K562 treated with DMSO at 1 percent for 12 hours (cell line): ENCODE results near the gene SLC6A8. TPM values are rescaled to one million over a fixed set of nuclear protein-coding genes. Genes with fewer than 3 reads are reported as not detected.

ENCODE experiments used
- total RNA-seq: library from RNA; unstranded; fragments of 300-600 nt; gene quantifications from 2 replicates; pipeline ENCODE4 v1.2.3, GENCODE V29; 2022; ENCODE audit not compliant: insufficient read depth

SLC6A8 gene
- 21.3 and 43.0 TPM in 2 replicates for total RNA-seq

DNA sequence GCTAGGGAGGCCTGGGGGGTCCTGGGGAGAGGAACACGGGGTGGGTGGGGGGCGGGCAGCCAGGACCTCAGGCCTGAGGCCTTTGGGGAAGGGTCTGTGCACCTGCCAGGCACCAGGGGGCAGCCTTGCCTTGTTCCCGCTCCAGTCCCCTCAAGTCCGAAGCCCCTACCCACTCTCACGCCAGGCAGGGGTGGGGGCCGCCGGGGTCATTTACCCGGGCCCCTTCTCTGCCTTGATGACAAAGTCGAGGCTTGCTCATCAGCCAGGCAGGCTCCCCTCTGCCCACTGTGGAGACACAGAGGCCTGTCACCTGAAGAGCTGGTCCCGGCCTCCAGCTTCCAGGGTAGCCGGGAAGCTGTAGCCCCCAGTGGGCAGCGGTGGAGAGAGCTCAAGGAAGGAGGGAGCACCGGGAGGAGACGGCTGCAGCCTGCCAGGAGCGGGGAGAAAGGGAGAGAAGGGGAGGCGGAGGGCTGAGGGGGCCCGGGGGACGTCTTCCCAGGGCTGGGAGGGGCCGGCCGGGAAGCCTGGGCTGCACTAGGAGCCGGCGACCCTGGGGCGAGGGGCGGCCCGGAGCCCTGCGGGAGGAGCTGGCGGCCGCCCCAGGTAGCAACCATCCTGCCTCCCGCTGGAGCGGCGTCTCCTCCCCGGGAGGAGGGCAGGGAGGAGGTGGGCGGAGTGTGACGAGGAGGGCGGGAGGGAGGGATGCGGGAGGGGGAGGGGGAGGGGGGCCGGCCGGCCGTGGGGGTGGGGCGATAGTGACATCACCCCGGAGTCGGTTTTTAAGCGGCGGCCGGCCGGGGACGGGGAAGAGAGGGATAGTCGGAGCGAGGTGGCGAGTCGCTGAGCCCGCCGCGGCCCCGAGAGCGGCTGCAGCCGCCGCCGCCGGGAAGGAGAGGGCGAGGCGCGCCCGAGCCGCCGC, at the start of gene SLC6A8:
Gene SLC6A8 (plus strand): TSS at position 806 of the 919 bp plus-strand sequence. CDS start 649 bp downstream, outside the sequence.

DNA sequence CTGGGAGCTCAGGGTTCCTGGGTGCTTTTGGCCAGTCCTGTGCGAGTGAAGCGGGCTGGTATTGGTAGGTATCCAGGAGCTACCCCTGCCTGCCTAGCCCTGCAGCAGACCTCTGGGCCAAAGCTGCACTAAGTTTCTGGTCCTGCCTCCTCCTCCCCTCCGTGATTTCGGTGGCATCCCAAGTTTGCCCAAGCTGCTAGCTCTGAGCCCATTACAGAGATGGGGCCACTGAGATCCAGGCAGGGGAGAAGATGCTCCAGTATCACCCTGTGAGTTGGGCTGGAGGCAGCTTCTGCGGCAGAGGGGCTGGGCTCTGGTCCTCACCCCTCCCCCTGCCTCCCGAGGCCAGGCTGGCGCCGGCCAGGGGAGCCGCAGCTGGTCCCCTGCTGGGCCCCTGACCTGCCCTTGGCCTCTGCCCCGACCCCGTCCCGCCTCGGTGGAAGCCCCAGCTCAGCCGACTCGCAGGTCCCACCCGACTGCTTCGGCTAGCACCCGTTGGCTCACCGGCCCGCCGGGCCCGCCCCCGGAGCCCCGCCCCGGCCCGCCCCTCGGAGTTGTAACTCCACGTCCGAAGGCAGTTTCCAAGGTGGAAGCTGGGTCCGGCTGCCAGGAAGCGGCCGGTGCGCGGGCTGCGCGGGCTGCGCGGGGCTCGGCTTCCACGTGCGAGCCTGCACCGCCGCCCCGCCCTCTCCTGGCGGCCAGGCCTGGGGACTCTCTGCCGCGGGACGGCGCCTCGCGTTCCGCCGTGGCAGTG, 40.9 kb upstream of the SLC6A8 start, which contains the start of gene DUSP9:
Gene DUSP9 (plus strand): TSS at position 584 of the 754 bp plus-strand sequence. CDS start 751 bp downstream, outside the sequence.

DNA sequence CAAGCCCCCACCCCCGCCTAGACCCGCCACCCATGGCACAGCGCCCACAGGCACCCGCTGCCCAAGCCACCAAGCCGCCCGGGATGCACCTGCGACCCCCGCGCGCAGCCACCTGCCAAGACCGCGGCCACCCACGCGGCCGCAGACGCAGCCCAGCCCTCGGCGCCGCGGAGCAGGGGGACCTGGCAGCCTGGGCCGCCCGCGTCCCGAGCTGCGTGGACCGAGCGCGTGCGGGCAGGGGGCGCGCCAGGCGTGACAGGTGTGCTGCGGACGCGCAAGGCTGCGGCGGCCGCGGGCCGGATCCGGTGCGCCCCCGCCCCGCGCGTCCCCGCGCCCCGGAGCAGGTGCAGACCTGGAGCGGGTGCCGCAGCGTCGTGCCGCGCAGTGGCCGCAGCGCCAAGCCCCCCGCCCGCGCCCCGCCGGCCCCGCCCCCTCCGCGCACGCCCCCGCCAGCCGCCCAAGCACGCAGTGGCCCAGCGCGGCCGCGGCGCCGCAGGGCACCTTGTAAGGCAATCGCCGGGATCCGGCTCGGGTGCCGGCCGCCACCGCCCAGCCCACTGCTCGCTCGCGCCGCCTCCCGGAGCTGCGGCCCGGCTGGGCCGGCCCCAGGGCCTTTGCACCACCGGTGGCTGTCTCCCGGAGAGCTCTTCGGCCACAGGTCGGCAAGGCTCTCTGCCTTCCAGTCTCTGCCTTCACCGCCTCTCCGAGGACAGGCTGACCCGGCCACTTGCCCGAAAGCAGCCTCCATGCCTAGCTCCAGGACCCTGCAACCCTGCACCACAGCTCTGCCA, 14.1 kb upstream of the SLC6A8 start, which contains the start of gene PNCK:
Gene PNCK (minus strand): TSS at position 386 of the 791 bp plus-strand sequence. CDS start 737 bp downstream, outside the sequence.

DNA sequence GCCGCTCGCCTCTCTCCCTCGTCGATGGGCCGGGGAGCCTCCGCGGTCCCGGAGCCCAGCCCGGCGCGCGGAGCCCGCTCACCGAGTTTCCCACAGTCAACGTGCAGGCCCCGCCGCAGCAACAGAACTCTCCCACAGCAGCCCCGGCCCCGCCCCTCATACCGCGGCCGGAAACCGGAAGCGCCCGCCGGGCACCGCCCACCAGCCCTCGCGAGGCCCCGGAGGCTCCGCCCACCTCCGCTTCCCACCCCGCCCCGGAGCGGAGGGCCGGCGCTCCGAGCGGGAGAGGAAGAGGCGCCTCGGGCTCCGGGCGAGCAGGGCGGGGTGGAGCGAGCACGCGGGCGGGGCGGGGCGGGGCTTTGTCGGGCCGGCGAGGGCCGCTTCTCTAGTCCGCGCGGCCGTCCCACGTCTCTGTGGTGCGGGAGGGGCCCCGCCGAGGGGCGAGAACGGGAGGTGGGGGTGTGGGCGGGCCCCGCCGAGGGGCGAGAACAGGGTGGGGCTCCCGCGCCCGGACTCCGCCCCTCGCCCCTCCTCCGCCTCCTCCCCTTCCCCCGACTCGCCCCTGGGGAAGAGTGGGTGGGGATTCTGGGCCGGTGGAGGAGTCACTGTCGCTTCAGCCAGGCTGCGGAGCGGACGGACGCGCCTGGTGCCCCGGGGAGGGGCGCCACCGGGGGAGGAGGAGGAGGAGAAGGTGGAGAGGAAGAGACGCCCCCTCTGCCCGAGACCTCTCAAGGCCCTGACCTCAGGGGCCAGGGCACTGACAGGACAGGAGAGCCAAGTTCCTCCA, 36.7 kb downstream of the SLC6A8 start, which contains the start of the genes ABCD1 and BCAP31:
Gene ABCD1 (plus strand): TSS at position 605 of the 787 bp plus-strand sequence. CDS start 411 bp downstream, outside the sequence.
Gene BCAP31 (minus strand): TSS at position 136 of the 787 bp plus-strand sequence. CDS start 1,143 bp downstream, outside the sequence.

Other genes with a start within 250 kb of the SLC6A8 start
- 1.4 and 5.5 TPM in 2 replicates for gene TREX2, start 241.9 kb upstream of the SLC6A8 start, total RNA-seq
- 42.5 and 50.5 TPM in 2 replicates for gene HAUS7, start 217.3 kb upstream of the SLC6A8 start, total RNA-seq
- gene BGN, start 192.9 kb upstream of the SLC6A8 start, total RNA-seq: not detected in 2 replicates
- gene ATP2B3, start 170.3 kb upstream of the SLC6A8 start, total RNA-seq: not detected in 2 replicates
- gene CCNQ, start 88.8 kb upstream of the SLC6A8 start, total RNA-seq: 35.3 and 39.6 TPM in 2 replicates
- 2.4 and 2.9 TPM in 2 replicates for gene DUSP9, start 40.7 kb upstream of the SLC6A8 start, total RNA-seq
- gene PNCK, start 14.1 kb upstream of the SLC6A8 start, total RNA-seq: 2.1 and 4.4 TPM in 2 replicates
- gene BCAP31, start 36.5 kb downstream of the SLC6A8 start, total RNA-seq: 188 and 202 TPM in 2 replicates
- gene ABCD1, start 36.9 kb downstream of the SLC6A8 start, total RNA-seq: 21.1 and 38.3 TPM in 2 replicates
- not detected in 2 replicates for gene PLXNB3, start 76.3 kb downstream of the SLC6A8 start, total RNA-seq
- gene SRPK3, start 93.1 kb downstream of the SLC6A8 start, total RNA-seq: 0.15 TPM in 1 of 2 replicates, not detected in the other
- 63.6 and 66.3 TPM in 2 replicates for gene IDH3G, start 106.4 kb downstream of the SLC6A8 start, total RNA-seq
- 679 and 1,009 TPM in 2 replicates for gene SSR4, start 106.7 kb downstream of the SLC6A8 start, total RNA-seq
- gene PDZD4, start 142.6 kb downstream of the SLC6A8 start, total RNA-seq: not detected in 2 replicates
- 0.41 TPM in 1 of 2 replicates, not detected in the other for gene L1CAM, start 198.2 kb downstream of the SLC6A8 start, total RNA-seq
- gene AVPR2, start 216.7 kb downstream of the SLC6A8 start, total RNA-seq: 1.4 TPM in 1 of 2 replicates, not detected in the other
- gene ARHGAP4, start 238.3 kb downstream of the SLC6A8 start, total RNA-seq: 85.9 and 86.3 TPM in 2 replicates
- gene NAA10, start 247.1 kb downstream of the SLC6A8 start, total RNA-seq: 121 and 143 TPM in 2 replicates